Memory B cell (primary cell): ENCODE data around the gene PLEKHN1.

Source experiments
- ATAC-seq: fragments of 150-1000 bp; cut with Tn5 transposase; 2 replicates; pipeline ENCODE4 v1.10.0; 2021; ENCODE audit warnings: low read depth, mild to moderate bottlenecking, moderate library complexity
- DNase-seq, 2 donors: peaks; one replicate each; pipeline ENCODE4 v3.0.0; 2022; ENCODE audit warnings: low spot score in 2 of 2
- H3K27ac Mint-ChIP-seq: one replicate; pipeline ENCODE4 v1.8.0; 2022; ENCODE audit warnings: mild to moderate bottlenecking, moderate library complexity, mixed read lengths
- H3K27me3 Mint-ChIP-seq: one replicate; pipeline ENCODE4 v1.8.0; 2022; ENCODE audit warnings: mixed read lengths
- H3K36me3 Mint-ChIP-seq: one replicate; pipeline ENCODE4 v1.8.0; 2022; ENCODE audit warnings: mild to moderate bottlenecking, mixed read lengths
- H3K4me1 Mint-ChIP-seq: one replicate; pipeline ENCODE4 v1.8.0; 2022; ENCODE audit warnings: mixed read lengths
- H3K4me3 Mint-ChIP-seq: one replicate; pipeline ENCODE4 v1.8.0; 2022; ENCODE audit warnings: mild to moderate bottlenecking, moderate library complexity, mixed read lengths
- H3K9me3 Mint-ChIP-seq: one replicate; pipeline ENCODE4 v1.8.0; 2022; ENCODE audit warnings: mixed read lengths

PLEKHN1 gene

DNA sequence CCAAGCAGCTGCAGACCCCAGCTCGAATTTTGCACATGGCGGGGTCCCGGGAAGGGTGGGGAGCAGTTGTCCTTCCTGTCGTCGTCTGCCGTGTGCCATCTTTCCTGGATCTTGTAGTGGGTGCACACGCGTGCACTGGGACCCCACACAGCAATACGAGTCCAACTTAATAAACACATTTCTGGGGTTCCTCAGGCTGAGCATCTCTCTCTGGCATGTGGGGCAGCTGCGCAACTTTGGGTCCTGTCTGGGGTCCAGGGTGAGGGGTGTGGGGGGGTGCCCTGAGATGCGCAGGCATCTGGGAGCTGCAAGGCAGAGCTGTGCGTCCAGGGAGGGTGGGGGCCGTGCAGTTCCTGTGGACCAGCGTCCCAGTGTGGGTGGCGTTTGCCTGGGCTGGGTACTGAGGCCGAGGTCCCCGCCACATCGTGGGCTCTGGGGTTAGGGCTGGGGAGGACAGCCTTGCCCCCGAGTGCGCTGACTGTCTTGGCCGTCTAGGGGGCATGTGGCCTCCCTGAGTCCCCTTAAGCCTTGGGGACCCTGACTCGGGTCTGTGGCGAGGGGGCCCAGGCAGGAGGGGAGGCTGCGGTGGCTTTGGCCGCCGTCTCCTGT is 652 bp upstream of the PLEKHN1 start:
- H3K9me3 Mint-ChIP-seq: no peaks in the 10 kb centered on the region
- H3K4me3 Mint-ChIP-seq: peak overlapping the region; percentile 60
- H3K27me3 Mint-ChIP-seq: peaks cover 11% of the 10 kb centered on the region
- DNase-seq (no peak), ATAC-seq (no peak)
- H3K36me3 Mint-ChIP-seq: peaks cover 1% of the 10 kb centered on the region
- H3K4me1 Mint-ChIP-seq: peaks cover 6% of the 10 kb centered on the region
- H3K27ac Mint-ChIP-seq: no peak overlapping the region

DNA sequence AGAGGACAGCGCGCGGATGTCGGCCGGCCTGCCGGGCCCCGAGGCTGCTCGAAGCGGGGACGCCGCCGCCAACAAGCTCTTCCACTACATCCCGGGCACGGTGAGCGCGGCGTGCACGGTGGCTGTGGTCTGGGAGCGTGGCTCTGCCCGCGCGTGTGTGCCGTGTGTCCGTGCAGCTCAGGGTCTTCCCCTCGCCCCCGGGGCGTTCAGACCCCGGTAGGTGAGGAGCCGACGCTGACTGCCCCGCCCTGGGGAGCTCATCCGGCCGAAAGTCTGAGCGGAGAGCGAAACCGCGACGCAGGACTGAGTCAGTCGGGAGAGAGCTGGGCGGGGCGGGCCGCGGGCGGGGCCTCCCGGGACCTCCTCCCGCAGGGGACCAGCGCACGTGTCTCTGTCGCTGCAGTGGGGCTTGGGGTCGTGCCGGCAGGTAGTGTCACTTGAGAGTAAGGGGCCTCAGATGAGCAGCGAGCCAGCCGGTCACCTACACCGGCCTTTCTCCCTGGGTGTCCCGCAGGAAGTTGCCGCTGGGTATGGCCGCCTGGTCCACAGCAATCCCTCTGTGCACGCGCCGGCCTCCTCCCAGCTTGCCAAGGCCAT is 520 bp downstream of the PLEKHN1 start:
- H3K4me1 Mint-ChIP-seq: peaks cover 6% of the 10 kb centered on the region
- peaks cover 11% of the 10 kb centered on the region for H3K27me3 Mint-ChIP-seq
- ATAC-seq: peak; percentile 81

DNA sequence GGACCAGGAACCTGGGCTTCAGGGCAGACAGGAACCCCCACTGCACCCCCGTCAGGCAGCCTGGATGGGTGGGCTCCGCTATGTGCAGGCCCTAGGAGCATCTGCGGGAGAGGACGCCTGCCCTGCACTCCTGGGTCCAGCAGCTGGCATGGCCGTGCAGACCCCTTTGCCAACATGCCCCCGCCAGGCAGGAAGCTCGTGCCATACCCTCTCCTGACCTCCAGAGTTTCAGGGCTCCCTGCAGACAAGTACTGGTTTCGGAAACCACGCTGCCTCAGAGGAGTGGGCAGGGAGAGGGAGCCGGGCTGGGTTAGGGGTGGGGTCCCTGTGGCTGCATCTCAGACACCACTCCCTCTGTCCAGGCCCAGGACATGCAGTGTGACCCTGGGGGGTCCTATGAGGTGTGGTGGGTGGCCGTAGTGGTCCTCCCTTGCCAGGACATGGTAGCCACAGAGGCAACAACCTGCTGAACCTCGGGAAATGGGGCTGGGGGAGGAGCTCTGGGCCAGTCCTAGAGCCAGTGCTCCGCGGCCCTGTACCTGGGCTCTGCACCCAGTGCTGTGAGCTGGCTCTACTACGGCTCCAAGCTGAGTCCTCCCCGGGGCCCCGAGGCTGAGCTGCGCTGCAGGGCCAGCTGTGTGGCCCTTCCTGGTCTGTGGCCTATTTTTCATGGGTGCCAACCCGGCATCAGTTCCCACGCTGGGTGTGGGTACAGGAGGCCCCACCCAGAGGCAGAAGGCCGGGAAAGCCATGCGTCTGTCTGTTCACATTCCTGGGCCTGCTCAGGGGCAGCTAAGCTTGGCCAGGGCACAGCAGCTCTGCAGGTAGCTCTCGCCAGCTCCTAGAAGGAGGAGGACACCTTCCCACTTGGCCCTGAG is 1.4 kb downstream of the PLEKHN1 start:
- Mint-ChIP-seq H3K4me3 (peak overlapping the region; percentile 37), H3K9me3 (no peaks in the 10 kb centered on the region), H3K27me3 (peaks cover 11% of the 10 kb centered on the region), H3K4me1 (peaks cover 3% of the 10 kb centered on the region), H3K27ac (no peak overlapping the region), H3K36me3 (peaks cover 1% of the 10 kb centered on the region)
- DNase-seq: no peak
- no peak for ATAC-seq

More for the DNA sequence above, 520 bp downstream of the PLEKHN1 start:
- peaks cover 1% of the 10 kb centered on the region for H3K36me3 Mint-ChIP-seq
- no peaks in the 10 kb centered on the region for H3K9me3 Mint-ChIP-seq
- no peak overlapping the region for H3K27ac Mint-ChIP-seq
- peak in 1 of 2 donors; percentile 44 for DNase-seq
- H3K4me3 Mint-ChIP-seq: peak overlapping the region; percentile 77

DNA sequence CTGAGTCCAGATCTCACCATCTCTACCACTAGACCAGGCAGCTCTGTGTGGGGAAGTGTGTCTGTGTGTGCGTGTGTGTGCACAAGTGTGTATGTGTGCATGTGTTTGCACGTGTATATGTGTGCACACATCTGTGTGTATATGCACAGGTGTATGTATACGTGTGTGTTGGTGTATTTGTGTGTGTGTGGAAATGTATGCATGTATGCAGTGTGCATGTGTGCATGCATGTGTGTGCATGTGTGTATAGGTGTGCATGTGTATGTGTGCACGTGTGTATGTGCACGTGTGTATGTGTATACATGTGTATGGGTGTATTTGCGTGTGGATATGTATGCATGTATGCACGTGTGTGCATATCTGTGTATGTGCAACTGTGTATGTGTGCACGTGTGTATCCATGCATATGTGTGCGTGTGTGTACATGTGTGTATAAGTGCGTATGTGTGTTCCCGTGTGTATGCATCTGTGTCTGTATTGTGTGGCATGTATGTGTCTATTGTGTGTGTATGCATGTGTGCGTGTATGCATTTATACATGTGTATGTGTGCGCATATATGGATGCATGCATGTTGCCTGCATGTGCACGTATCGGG is 3.1 kb downstream of the PLEKHN1 start:
- Mint-ChIP-seq H3K9me3 (no peaks in the 10 kb centered on the region), H3K27ac (no peak overlapping the region), H3K4me1 (peaks cover 3% of the 10 kb centered on the region), H3K4me3 (no peak overlapping the region), H3K36me3 (peaks cover 1% of the 10 kb centered on the region), H3K27me3 (peaks cover 14% of the 10 kb centered on the region)
- DNase-seq (no peak), ATAC-seq (no peak)

DNA sequence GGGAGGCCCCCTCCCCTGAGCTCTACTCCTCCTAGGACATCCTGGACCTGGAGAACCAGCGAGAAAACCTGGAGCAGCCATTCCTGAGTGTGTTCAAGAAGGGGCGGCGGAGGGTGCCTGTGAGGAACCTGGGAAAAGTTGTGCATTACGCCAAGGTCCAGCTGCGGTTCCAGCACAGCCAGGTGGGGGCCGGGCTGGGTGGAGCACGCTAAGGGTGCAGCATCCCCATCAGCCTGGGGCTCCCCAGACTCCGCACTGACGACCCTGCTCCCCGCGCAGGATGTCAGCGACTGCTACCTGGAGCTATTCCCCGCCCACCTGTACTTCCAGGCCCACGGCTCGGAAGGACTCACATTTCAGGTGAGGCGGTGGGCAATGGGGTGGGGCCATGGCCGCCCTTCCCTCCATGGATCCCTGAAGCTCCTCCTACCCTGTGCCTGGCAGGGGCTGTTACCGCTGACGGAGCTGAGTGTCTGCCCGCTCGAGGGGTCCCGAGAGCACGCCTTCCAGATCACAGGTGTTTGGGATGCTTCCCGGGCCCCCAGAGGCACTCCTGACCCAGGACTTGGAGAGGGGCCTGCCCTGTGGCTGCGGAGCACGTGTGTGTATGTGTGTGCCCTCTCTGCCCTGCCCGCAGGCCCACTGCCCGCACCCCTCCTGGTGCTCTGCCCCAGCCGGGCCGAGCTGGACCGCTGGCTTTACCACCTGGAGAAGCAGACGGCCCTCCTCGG is 4.1 kb downstream of the PLEKHN1 start:
- no peak for DNase-seq
- Mint-ChIP-seq H3K9me3 (no peaks in the 10 kb centered on the region), H3K27ac (no peak overlapping the region), H3K4me3 (no peak overlapping the region), H3K36me3 (no peaks in the 10 kb centered on the region), H3K4me1 (peaks cover 3% of the 10 kb centered on the region), H3K27me3 (peaks cover 19% of the 10 kb centered on the region)
- ATAC-seq: no peak

DNA sequence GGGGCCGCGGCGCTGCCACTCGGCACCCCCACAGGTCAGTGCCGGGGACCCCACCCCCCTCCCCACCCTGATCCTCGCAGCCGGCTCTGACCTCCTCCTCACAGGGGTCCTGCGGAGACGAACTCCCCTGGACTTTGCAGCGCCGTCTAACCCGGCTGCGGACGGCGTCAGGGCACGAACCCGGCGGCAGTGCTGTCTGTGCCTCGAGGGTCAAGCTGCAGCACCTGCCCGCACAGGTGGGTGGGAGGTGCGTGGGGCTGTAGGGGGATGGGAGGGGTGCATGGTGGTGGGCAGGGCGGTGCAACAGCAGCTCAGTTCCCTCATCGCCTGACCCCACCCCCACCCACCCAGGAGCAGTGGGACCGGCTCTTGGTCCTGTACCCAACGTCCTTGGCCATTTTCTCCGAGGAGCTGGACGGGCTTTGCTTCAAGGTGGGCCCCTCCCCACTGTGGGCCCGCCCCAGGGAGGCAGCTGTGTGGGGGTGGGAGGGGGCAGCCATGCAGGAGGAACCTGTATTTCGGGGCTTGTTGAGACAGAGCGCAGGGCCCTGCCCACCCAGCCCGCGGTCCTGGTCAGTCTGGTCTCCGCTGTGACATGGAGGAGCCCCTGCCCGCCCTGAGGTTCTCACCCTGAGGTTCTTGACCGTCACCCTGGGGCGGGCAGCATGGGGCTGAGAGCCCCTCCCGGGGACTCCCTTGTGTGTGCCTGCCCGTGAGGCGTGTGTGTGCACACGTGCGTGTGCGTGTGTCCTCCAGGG is 4.9 kb downstream of the PLEKHN1 start:
- H3K4me3 Mint-ChIP-seq: no peak overlapping the region
- peaks cover 3% of the 10 kb centered on the region for H3K4me1 Mint-ChIP-seq
- H3K27me3 Mint-ChIP-seq: peaks cover 23% of the 10 kb centered on the region

DNA sequence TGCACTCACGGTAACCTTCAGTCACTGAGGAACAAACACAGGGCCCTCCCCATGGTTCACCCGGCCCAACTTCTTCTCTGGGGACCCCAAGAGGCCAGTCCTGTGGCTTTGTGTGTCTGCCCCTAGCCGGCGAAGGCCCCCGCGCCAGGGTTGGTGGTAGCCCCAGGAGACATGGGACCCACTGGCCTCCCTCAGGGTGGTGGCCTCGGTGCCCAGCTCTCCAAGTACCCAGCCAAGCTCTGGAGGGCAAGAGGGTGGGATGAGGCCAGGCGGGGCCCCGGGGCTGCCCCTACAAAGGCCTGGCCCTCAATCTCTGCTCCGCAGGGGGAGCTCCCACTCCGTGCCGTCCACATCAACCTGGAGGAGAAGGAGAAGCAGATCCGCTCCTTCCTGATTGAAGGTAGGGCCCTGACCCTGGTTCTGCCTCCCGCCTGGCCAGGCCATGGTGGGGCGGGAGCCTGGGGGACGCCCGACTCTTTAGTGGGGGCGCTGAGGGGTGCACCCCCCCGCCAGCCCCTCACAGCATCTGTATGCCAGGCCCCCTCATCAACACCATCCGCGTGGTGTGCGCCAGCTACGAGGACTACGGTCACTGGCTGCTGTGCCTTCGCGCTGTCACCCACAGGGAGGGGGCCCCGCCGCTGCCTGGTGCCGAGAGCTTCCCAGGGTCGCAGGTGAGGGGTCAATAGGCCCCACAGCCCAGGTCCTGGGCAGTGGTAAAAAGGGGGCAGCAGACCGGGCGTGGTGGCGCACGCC is 5.6 kb downstream of the PLEKHN1 start:
- DNase-seq (no peak), ATAC-seq (no peak)
- no peak overlapping the region for H3K4me3 Mint-ChIP-seq
- H3K27ac Mint-ChIP-seq: no peak overlapping the region
- H3K36me3 Mint-ChIP-seq: no peaks in the 10 kb centered on the region
- H3K9me3 Mint-ChIP-seq: no peaks in the 10 kb centered on the region
- H3K27me3 Mint-ChIP-seq: peaks cover 23% of the 10 kb centered on the region
- peaks cover 3% of the 10 kb centered on the region for H3K4me1 Mint-ChIP-seq

More for the DNA sequence above, 4.9 kb downstream of the PLEKHN1 start:
- no peaks in the 10 kb centered on the region for H3K36me3 Mint-ChIP-seq
- ATAC-seq: no peak
- H3K9me3 Mint-ChIP-seq: no peaks in the 10 kb centered on the region
- DNase-seq: no peak
- no peak overlapping the region for H3K27ac Mint-ChIP-seq

DNA sequence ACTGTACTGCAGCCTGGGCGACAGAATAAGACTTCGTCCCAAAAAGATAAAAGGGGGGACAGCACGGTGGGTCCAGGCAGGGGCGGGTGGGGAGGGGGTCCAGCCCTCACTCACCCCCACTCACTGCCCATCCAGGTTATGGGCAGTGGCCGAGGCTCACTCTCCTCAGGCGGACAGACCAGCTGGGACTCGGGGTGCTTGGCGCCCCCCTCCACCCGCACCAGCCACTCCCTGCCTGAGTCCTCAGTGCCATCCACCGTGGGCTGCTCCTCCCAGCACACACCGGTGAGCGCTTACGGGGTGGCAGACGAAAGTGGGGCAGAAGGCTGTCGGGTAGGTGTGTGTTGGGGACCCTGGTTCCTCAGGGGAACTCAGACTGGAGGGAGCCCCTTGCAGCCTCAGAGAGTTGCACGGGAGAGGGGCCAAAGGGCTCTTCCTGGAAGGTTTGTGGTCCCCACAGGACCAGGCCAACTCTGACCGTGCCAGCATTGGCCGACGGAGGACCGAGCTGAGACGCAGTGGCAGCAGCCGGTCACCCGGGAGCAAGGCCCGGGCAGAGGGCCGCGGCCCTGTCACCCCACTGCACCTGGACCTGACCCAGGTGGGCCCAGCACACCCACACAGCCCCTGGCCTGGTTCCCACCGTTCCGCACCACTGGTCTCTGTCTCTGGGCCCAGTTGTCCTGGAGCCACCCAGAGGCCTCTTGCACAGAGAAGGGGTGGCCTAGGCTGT is 6.6 kb downstream of the PLEKHN1 start:
- H3K36me3 Mint-ChIP-seq: no peaks in the 10 kb centered on the region
- H3K9me3 Mint-ChIP-seq: no peaks in the 10 kb centered on the region
- H3K27ac Mint-ChIP-seq: no peak overlapping the region
- no peak for ATAC-seq
- DNase-seq: no peak
- peaks cover 3% of the 10 kb centered on the region for H3K4me1 Mint-ChIP-seq
- peaks cover 23% of the 10 kb centered on the region for H3K27me3 Mint-ChIP-seq
- H3K4me3 Mint-ChIP-seq: no peak overlapping the region

DNA sequence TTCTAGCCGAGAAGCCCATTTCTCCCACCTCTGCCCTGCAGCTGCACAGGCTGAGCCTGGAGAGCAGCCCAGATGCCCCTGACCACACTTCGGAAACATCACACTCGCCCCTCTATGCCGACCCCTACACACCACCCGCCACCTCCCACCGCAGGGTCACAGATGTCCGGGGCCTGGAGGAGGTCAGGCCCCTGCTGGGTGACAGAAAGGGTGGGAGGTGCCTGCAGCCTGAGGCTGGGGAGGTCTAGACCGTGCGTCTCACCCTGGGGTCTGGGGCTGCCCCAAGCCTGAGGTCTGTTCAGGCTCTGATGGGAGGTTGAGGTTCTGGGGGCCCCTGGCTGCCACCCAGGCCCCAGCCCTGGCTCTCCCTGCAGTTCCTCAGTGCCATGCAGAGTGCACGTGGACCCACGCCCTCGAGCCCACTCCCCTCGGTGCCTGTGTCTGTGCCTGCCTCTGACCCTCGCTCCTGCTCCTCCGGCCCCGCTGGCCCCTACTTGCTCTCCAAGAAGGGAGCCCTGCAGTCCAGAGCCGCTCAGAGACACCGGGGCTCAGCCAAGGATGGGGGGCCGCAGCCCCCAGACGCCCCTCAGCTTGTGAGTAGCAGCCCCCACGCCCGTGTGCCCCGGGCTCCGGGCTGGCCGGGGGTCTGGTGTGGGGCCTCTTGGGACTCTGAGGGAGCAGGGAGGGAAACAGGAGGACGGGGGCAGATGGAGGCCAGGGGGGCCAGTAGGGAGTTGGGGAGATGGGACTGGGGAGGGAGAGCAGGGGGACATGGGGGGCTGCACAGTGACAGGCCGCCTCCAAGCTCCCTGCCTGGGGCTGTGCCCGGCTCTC is 7.4 kb downstream of the PLEKHN1 start:
- Mint-ChIP-seq H3K9me3 (no peaks in the 10 kb centered on the region), H3K4me3 (no peak overlapping the region), H3K27me3 (peaks cover 23% of the 10 kb centered on the region), H3K36me3 (peaks cover 4% of the 10 kb centered on the region), H3K27ac (no peak overlapping the region), H3K4me1 (peaks cover 3% of the 10 kb centered on the region)
- DNase-seq: no peak
- no peak for ATAC-seq

DNA sequence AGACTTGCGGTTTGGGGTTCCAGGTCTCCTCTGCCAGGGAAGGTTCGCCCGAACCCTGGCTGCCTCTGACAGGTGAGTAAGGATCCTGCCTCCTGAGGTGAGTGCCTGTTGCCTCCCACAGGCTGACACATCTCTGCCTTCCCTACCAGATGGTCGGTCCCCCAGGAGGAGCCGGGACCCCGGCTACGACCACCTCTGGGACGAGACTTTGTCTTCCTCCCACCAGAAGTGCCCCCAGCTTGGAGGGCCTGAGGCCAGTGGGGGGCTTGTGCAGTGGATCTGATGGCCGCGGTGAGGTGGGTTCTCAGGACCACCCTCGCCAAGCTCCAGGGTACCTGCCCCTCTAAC is 8.0 kb downstream of the PLEKHN1 start:
- peaks cover 3% of the 10 kb centered on the region for H3K4me1 Mint-ChIP-seq
- H3K4me3 Mint-ChIP-seq: no peak overlapping the region
- H3K27ac Mint-ChIP-seq: no peak overlapping the region
- no peaks in the 10 kb centered on the region for H3K9me3 Mint-ChIP-seq
- DNase-seq: no peak
- ATAC-seq: no peak
- H3K36me3 Mint-ChIP-seq: peaks cover 4% of the 10 kb centered on the region
- peaks cover 22% of the 10 kb centered on the region for H3K27me3 Mint-ChIP-seq

DNA sequence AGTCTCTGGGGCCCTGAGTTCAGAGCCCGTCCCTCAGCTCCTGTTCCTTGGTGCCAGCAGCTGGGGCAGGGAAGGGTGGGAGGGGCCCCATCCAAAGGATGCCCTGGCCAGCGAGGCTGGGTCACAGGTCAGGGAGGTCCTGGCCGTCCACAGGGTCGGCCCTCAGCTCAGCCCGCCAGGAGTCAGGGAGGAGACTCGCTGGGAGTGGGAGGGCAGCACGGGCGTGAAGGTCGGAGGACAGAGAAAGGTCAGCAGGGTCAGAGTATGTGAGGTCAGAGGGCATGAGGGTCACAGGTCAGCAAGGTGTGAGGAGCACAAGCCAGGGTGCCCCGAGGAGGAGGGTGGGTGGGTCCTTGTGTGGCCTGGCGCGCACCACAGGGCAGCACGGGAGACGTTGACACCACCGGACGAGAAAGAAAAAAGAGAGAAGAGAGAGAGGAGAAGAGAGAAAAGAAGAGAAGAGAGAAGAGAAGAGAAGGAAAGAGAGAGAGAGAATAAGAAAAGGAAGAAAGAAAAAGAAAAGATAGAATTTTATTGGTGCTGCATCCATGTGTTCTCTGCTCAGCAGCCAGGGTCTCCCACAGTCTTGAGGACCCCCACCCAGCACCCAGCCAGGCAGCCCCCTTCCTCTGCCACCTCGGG is 8.5 kb downstream of the PLEKHN1 start:
- H3K9me3 Mint-ChIP-seq: no peaks in the 10 kb centered on the region
- H3K27me3 Mint-ChIP-seq: peaks cover 17% of the 10 kb centered on the region
- DNase-seq: no peak
- no peak for ATAC-seq
- H3K36me3 Mint-ChIP-seq: peaks cover 4% of the 10 kb centered on the region
- no peak overlapping the region for H3K27ac Mint-ChIP-seq
- peak overlapping the region; percentile 53 for H3K4me3 Mint-ChIP-seq
- H3K4me1 Mint-ChIP-seq: peaks cover 3% of the 10 kb centered on the region
